Activated T-cell treated with anti-CD3 and anti-CD28 coated beads, Interleukin-2, amount 50 U/mL, for 24 hours (primary cell): ENCODE measurements around the gene CDK5RAP2.
"Not testable (repeated sequence)": the region's sequence is repeated elsewhere in the genome, so short reads cannot be mapped to it uniquely, and the experiment has no call there.

Source experiments
- DNase-seq: peaks from one replicate; pipeline ENCODE4 v3.0.0-alpha.2; 2020
- H3K27ac Mint-ChIP-seq: 2 replicates; pipeline ENCODE4 v1.8.0; 2020; ENCODE audit warnings: mild to moderate bottlenecking, mixed read lengths
- H3K27me3 Mint-ChIP-seq: 2 replicates; pipeline ENCODE4 v1.8.0; 2020; ENCODE audit warnings: mixed read lengths
- H3K36me3 Mint-ChIP-seq: 2 replicates; pipeline ENCODE4 v1.8.0; 2020; ENCODE audit warnings: low read depth, mixed read lengths
- H3K4me1 Mint-ChIP-seq: 2 replicates; pipeline ENCODE4 v1.8.0; 2020; ENCODE audit warnings: low read depth, mixed read lengths
- H3K4me3 Mint-ChIP-seq: 2 replicates; pipeline ENCODE4 v1.8.0; 2020; ENCODE audit warnings: mild to moderate bottlenecking, moderate library complexity, mixed read lengths
- H3K9me3 Mint-ChIP-seq: 2 replicates; pipeline ENCODE4 v1.8.0; 2020; ENCODE audit warnings: mixed read lengths

The CDK5RAP2 gene

DNA sequence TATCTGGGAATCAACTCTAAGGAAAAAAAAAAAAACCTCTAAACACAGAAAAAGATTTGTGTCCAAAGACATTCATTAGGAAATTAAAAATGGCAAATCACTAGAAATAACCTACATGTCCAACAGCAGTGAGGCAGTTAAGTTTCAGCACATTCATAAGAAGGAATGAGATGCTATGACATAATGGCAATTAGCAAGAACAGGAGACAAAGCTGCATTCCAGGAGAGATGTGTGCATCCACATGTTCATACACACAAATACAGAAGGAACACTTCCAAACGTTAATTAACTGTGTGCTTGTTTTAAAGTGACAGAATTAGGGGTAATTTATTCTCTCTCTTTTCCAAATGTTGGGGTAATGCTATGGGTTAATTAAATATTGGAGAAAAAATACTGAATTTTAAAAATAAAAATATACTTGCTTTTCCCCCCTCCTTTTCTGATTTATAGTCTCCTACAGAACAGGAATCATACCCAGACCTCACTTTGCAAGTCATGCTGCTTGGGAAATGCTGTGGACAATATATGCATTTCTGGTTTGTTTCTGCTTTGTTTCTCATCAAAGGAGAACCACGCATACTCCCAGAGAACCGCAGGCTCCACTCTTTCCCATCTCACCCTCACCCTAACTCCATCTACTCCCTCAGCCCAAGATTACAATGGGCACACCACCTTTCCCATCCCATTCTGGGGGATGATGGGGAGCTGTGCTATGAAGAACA lies 114.1 kb downstream of the CDK5RAP2 start:
- H3K4me1 Mint-ChIP-seq = no peaks in the 10 kb centered on the region
- H3K9me3 Mint-ChIP-seq = no peaks in the 10 kb centered on the region
- H3K27me3 Mint-ChIP-seq = no peaks in the 10 kb centered on the region
- H3K4me3 Mint-ChIP-seq = no peak overlapping the region
- DNase-seq = no peak
- H3K27ac Mint-ChIP-seq = no peak overlapping the region
- peaks cover 94% of the 10 kb centered on the region for H3K36me3 Mint-ChIP-seq

- H3K9me3 Mint-ChIP-seq = no peaks in the 10 kb centered on the region
- H3K4me1 Mint-ChIP-seq = no peaks in the 10 kb centered on the region
- no peak overlapping the region for H3K27ac Mint-ChIP-seq
- peaks cover 94% of the 10 kb centered on the region for H3K36me3 Mint-ChIP-seq
- no peak overlapping the region for H3K4me3 Mint-ChIP-seq
- DNase-seq = no peak
- no peaks in the 10 kb centered on the region for H3K27me3 Mint-ChIP-seq
These were observed 115.0 kb downstream of the CDK5RAP2 start for GRCh38 chr9:120464887-120465421.

DNA sequence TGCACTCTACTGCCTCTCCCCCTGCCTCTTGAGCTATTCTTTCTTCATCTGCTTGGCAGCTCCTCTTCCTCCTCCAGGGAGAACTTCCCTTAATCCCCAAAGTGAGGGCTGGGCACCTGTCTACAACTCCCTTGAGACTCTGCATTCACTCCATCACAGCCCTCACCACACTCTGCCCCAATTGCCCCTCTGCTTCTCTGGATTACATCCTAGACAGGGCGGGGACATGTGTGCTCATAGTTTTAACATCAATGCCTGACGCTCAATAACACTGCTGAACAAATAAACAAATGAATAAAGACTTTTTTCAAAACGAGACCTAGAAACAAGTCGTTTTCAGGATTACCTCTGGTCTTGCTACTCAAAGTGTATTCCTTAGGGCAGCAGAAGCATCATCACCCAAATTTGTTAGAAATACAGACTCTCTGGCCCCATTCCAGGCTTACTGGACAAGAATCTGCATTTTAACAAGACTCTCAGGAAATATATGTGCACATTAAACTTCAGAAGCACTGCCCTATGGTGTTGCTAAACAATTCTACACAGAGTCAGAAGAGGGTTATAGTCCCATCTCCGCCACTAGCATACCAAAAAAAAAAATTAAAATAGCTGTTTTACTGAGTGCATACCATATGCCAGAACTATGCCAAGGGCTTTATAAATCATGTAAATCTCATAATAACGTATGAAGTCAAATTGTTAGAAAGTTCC lies 115.6 kb downstream of the CDK5RAP2 start:
- no peak overlapping the region for H3K27ac Mint-ChIP-seq
- no peak for DNase-seq
- H3K9me3 Mint-ChIP-seq = no peaks in the 10 kb centered on the region
- H3K27me3 Mint-ChIP-seq = no peaks in the 10 kb centered on the region
- H3K36me3 Mint-ChIP-seq = peaks cover 93% of the 10 kb centered on the region
- H3K4me3 Mint-ChIP-seq = no peak overlapping the region
- no peaks in the 10 kb centered on the region for H3K4me1 Mint-ChIP-seq

DNA sequence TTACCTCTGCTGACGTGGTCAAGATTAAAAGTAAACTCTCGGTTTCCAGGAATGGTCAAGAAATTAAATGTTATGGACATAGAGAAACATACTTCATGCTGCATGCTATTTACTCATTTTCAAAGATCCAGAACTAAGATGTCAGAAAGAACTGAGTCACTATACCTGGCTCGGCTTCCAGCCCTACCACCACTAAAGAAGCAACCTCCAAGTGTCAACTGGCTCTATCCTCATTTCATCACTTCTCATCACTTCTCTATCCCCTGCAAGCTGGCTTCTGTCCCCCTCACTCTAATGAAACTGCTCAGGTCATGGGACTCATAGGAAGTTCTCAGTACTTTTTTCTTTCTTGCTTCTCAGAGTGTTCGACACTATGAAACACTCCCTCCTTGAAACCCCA lies 116.2 kb downstream of the CDK5RAP2 start:
- no peak overlapping the region for H3K4me3 Mint-ChIP-seq
- no peaks in the 10 kb centered on the region for H3K4me1 Mint-ChIP-seq
- H3K36me3 Mint-ChIP-seq = peaks cover 93% of the 10 kb centered on the region
- H3K27ac Mint-ChIP-seq = no peak overlapping the region
- DNase-seq = no peak
- H3K9me3 Mint-ChIP-seq = no peaks in the 10 kb centered on the region
- H3K27me3 Mint-ChIP-seq = no peaks in the 10 kb centered on the region

DNA sequence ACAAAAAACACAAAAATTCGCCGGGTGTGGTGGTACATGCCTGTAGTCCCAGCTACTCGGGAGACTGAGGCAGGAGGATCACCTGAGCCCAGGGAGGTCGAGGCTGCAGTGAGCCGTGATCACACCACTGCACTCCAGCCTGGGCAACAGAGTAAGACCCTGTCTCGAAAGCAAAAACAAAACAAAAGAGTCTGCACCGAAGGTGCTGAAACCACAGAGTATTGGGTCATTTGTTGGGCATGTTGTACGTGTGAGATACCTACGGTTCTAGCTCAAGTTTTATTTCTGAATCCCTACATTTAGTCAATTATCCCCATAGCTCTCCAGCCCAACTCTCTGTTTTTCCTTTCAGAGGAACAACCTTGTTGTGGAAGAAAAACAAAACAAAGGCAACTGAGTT lies 118.3 kb downstream of the CDK5RAP2 start:
- not testable (repeated sequence) for H3K27me3 Mint-ChIP-seq, H3K9me3 Mint-ChIP-seq, H3K27ac Mint-ChIP-seq, H3K4me3 Mint-ChIP-seq, DNase-seq, H3K4me1 Mint-ChIP-seq
- peaks cover 95% of the 10 kb centered on the region for H3K36me3 Mint-ChIP-seq

- DNase-seq = no peak
- H3K36me3 Mint-ChIP-seq = peaks cover 94% of the 10 kb centered on the region
- H3K4me3 Mint-ChIP-seq = no peak overlapping the region
- no peaks in the 10 kb centered on the region for H3K4me1 Mint-ChIP-seq
- no peaks in the 10 kb centered on the region for H3K9me3 Mint-ChIP-seq
- H3K27me3 Mint-ChIP-seq = no peaks in the 10 kb centered on the region
- no peak overlapping the region for H3K27ac Mint-ChIP-seq
These were observed 123.7 kb downstream of the CDK5RAP2 start for GRCh38 chr9:120456218-120456617.

GRCh38 chr9:120454467-120454866 lies 125.5 kb downstream of the CDK5RAP2 start:
- H3K36me3 Mint-ChIP-seq = peaks cover 94% of the 10 kb centered on the region
- H3K4me3 Mint-ChIP-seq = no peak overlapping the region
- no peaks in the 10 kb centered on the region for H3K9me3 Mint-ChIP-seq
- peaks cover 10% of the 10 kb centered on the region for H3K4me1 Mint-ChIP-seq
- H3K27me3 Mint-ChIP-seq = no peaks in the 10 kb centered on the region
- no peak for DNase-seq
- no peak overlapping the region for H3K27ac Mint-ChIP-seq

DNA sequence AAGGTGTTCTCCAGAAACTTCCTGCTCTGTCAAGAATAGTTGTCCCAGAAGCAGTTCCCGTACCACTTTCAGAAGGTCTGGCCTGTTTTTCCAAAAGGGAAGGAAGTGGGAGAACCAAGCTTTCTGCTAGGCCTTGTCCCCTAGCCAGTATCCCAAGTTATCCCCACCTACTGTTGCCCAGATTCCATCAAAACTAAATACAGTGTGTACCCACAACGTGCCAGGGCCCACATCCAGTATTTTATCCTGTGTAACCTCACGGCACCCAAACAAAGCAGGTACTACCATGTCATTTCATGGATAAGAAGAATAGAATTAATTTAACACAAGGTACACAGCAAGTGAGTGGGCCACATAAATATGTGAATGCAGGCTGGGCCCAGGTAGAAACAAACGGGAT lies 126.2 kb downstream of the CDK5RAP2 start:
- Mint-ChIP-seq H3K27ac (no peak overlapping the region), H3K4me1 (peaks cover 10% of the 10 kb centered on the region), H3K36me3 (peaks cover 96% of the 10 kb centered on the region), H3K27me3 (no peaks in the 10 kb centered on the region), H3K4me3 (no peak overlapping the region), H3K9me3 (no peaks in the 10 kb centered on the region)
- DNase-seq = no peak

GRCh38 chr9:120452631-120453030 lies 127.3 kb downstream of the CDK5RAP2 start:
- H3K4me1 Mint-ChIP-seq = peaks cover 13% of the 10 kb centered on the region

GRCh38 chr9:120450916-120451315 lies 129.1 kb downstream of the CDK5RAP2 start:
- H3K36me3 Mint-ChIP-seq = peaks cover 94% of the 10 kb centered on the region
- H3K9me3 Mint-ChIP-seq = no peaks in the 10 kb centered on the region
- peaks cover 22% of the 10 kb centered on the region for H3K4me1 Mint-ChIP-seq
- no peaks in the 10 kb centered on the region for H3K27me3 Mint-ChIP-seq
- H3K4me3 Mint-ChIP-seq = no peak overlapping the region
- no peak overlapping the region for H3K27ac Mint-ChIP-seq
- DNase-seq = no peak

More at GRCh38 chr9:120452631-120453030, 127.3 kb downstream of the CDK5RAP2 start:
- Mint-ChIP-seq H3K27me3 (no peaks in the 10 kb centered on the region), H3K9me3 (no peaks in the 10 kb centered on the region), H3K36me3 (peaks cover 96% of the 10 kb centered on the region), H3K27ac (no peak overlapping the region), H3K4me3 (no peak overlapping the region)
- no peak for DNase-seq

- H3K27me3 Mint-ChIP-seq = no peaks in the 10 kb centered on the region
- no peaks in the 10 kb centered on the region for H3K9me3 Mint-ChIP-seq
- no peak overlapping the region for H3K27ac Mint-ChIP-seq
- peaks cover 80% of the 10 kb centered on the region for H3K36me3 Mint-ChIP-seq
- DNase-seq = no peak
- H3K4me1 Mint-ChIP-seq = peaks cover 22% of the 10 kb centered on the region
- no peak overlapping the region for H3K4me3 Mint-ChIP-seq
These were observed 130.4 kb downstream of the CDK5RAP2 start for GRCh38 chr9:120449566-120449965.

DNA sequence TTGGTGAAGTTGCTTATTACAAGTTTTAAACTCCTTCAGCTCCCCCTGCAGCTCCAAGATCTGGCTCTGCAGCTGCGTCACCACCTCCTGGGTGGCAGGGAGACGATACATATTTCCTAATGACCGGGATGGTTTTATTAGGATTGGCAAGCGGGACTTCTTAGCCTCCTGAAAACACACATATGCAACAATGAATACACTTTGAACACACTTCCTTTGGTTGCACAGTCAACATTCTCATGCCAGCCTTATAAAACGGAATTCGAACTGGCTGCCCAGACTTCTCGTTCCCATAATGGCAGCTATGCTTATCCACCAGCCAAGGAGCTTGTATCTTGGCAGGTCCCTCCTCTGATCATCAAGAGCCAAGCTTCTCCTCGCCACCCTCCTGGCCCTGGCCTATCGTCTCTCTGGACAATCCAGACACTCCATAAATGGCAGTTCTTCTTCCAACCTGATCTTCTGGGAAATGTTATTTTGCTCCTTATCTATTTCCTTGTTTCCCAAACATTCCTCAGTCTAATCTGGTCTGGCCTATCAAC lies 131.9 kb downstream of the CDK5RAP2 start:
- Mint-ChIP-seq H3K9me3 (no peaks in the 10 kb centered on the region), H3K27ac (no peak overlapping the region), H3K27me3 (no peaks in the 10 kb centered on the region), H3K4me3 (no peak overlapping the region), H3K36me3 (peaks cover 73% of the 10 kb centered on the region), H3K4me1 (peaks cover 22% of the 10 kb centered on the region)
- no peak for DNase-seq

DNA sequence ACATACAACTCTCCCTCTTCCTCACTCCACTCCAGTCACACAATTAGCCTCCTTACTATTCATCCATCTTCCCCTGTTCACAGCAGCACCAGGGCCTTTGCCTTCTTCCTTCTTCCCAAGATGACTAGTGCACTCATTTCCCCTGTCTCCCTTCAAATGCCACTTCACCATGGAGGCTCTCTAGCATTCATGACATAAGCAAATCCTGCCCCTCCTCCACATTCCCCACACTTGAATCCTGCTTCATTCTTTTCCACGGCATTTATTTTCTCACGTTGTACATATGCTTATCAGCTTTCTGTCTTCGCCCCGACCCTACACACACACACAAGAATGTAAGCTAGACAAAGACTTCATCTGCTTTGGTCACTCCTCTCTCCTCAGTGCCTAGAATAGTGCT lies 133.3 kb downstream of the CDK5RAP2 start:
- no peaks in the 10 kb centered on the region for H3K9me3 Mint-ChIP-seq
- no peak for DNase-seq
- H3K4me3 Mint-ChIP-seq = no peak overlapping the region
- peaks cover 75% of the 10 kb centered on the region for H3K36me3 Mint-ChIP-seq
- H3K4me1 Mint-ChIP-seq = peaks cover 22% of the 10 kb centered on the region
- peak overlapping the region; percentile 45 for H3K27ac Mint-ChIP-seq
- no peaks in the 10 kb centered on the region for H3K27me3 Mint-ChIP-seq

DNA sequence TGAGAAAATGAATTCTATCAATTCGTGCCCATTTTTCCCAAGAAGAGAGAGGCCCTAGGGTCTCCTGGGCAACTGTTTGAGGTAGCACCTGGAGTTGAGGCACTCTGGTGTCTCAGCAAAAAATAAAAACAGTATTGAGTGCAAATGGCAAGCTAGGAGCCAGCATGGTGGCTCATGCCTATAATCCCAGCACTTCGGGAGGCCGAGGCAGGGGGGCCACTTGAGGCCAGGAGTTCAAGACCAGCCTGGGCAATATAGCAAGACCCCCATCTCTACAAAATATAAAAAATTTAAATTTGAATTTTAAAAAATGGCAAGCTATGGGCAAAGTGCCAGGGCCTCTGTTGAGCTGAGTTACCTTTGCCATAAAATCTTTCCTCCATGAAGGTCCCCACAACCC lies 136.0 kb downstream of the CDK5RAP2 start:
- no peaks in the 10 kb centered on the region for H3K9me3 Mint-ChIP-seq
- no peak overlapping the region for H3K27ac Mint-ChIP-seq
- no peak overlapping the region for H3K4me3 Mint-ChIP-seq
- H3K36me3 Mint-ChIP-seq = peaks cover 77% of the 10 kb centered on the region
- H3K4me1 Mint-ChIP-seq = peaks cover 17% of the 10 kb centered on the region
- DNase-seq = no peak
- no peaks in the 10 kb centered on the region for H3K27me3 Mint-ChIP-seq

- Mint-ChIP-seq H3K4me3 (no peak overlapping the region), H3K27ac (no peak overlapping the region), H3K36me3 (peaks cover 77% of the 10 kb centered on the region), H3K4me1 (peaks cover 22% of the 10 kb centered on the region), H3K27me3 (no peaks in the 10 kb centered on the region), H3K9me3 (no peaks in the 10 kb centered on the region)
- DNase-seq = no peak
These were observed 136.5 kb downstream of the CDK5RAP2 start for GRCh38 chr9:120443489-120443888.
